ENCODE results near the gene OR2T6. TPM values are rescaled to one million over a fixed set of nuclear protein-coding genes. Genes with fewer than 3 reads are reported as not detected.

OR2T6 gene
- total RNA-seq, 3 donors from 2014 or later: not detected

Other genes with a start within 250 kb of the OR2T6 start
- gene OR2M5, start 230.6 kb upstream of the OR2T6 start, total RNA-seq: not detected
- gene OR2M2, start 200.9 kb upstream of the OR2T6 start, total RNA-seq: not detected
- not detected for gene OR2M3, start 178.5 kb upstream of the OR2T6 start, total RNA-seq
- not detected for gene OR2M4, start 144.3 kb upstream of the OR2T6 start, total RNA-seq
- not detected for gene OR2T33, start 97.8 kb upstream of the OR2T6 start, total RNA-seq
- not detected for gene OR2T12, start 72.3 kb upstream of the OR2T6 start, total RNA-seq
- not detected for gene OR2M7, start 51.2 kb upstream of the OR2T6 start, total RNA-seq
- gene OR14C36, start 27.0 kb upstream of the OR2T6 start, total RNA-seq: not detected
- gene OR2T4, start 14.1 kb upstream of the OR2T6 start, total RNA-seq: not detected
- not detected for gene OR2T1, start 27.3 kb downstream of the OR2T6 start, total RNA-seq
- not detected for gene OR2T2, start 69.9 kb downstream of the OR2T6 start, total RNA-seq
- not detected for gene OR2T3, start 97.6 kb downstream of the OR2T6 start, total RNA-seq
- gene OR2T5, start 112.8 kb downstream of the OR2T6 start, total RNA-seq: not detected
- not detected for gene OR2G6, start 132.3 kb downstream of the OR2T6 start, total RNA-seq
- not detected for gene OR2T29, start 187.0 kb downstream of the OR2T6 start, total RNA-seq
- gene OR2T34, start 199.0 kb downstream of the OR2T6 start, total RNA-seq: not detected
- gene OR2T10, start 222.0 kb downstream of the OR2T6 start, total RNA-seq: not detected